ENCODE results near the gene SYCP2.

The SYCP2 gene

GRCh38 chr20:59939052-59939878 is 5.8 kb upstream of the SYCP2 start:
- TF ChIP-seq, protein P1, sequence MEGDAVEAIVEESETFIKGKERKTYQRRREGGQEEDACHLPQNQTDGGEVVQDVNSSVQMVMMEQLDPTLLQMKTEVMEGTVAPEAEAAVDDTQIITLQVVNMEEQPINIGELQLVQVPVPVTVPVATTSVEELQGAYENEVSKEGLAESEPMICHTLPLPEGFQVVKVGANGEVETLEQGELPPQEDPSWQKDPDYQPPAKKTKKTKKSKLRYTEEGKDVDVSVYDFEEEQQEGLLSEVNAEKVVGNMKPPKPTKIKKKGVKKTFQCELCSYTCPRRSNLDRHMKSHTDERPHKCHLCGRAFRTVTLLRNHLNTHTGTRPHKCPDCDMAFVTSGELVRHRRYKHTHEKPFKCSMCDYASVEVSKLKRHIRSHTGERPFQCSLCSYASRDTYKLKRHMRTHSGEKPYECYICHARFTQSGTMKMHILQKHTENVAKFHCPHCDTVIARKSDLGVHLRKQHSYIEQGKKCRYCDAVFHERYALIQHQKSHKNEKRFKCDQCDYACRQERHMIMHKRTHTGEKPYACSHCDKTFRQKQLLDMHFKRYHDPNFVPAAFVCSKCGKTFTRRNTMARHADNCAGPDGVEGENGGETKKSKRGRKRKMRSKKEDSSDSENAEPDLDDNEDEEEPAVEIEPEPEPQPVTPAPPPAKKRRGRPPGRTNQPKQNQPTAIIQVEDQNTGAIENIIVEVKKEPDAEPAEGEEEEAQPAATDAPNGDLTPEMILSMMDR (conservative IDR thresholded peaks at IDR 0.05; ENCODE audit: low read depth): no peak
- ChIA-PET CTCF (interaction anchor here (0.7 to 1.7 kb wide), 6 partner anchors 9 to 367 kb away, joined by 3 to 6 read pairs (median 4); no protein-coding TSS in a partner anchor), POLR2A (ENCODE audit: low non-redundant PET) (no interaction called here)
- peak; percentile 41 for DNase-seq (ENCODE audit: low spot score)
- peak overlapping the region; percentile 97 for H3K27ac ChIP-seq

- H3K27ac ChIP-seq: peak overlapping the region; percentile 97
- CTCF ChIA-PET: interaction anchor here (0.7 to 1.7 kb wide), 3 partner anchors 88 to 367 kb away, joined by 3 to 6 read pairs (median 4); no protein-coding TSS in a partner anchor
- no peak for DNase-seq (ENCODE audit: low spot score)
- POLR2A ChIA-PET (ENCODE audit: low non-redundant PET): no interaction called here
- TF ChIP-seq, protein P1 (conservative IDR thresholded peaks at IDR 0.05; ENCODE audit: low read depth): no peak
These were observed 5.2 kb upstream of the SYCP2 start for GRCh38 chr20:59938696-59939051.

- TF ChIP-seq, protein P1 (conservative IDR thresholded peaks at IDR 0.05; ENCODE audit: low read depth): no peak
- CTCF ChIA-PET: interaction anchor here (0.7 to 1.7 kb wide), 3 partner anchors 88 to 366 kb away, joined by 3 to 6 read pairs (median 4); no protein-coding TSS in a partner anchor
- POLR2A ChIA-PET (ENCODE audit: low non-redundant PET): no interaction called here
- DNase-seq (ENCODE audit: low spot score): peak; percentile 64
- H3K27ac ChIP-seq: peak overlapping the region; percentile 97
These were observed 4.8 kb upstream of the SYCP2 start for GRCh38 chr20:59938221-59938620.

DNA sequence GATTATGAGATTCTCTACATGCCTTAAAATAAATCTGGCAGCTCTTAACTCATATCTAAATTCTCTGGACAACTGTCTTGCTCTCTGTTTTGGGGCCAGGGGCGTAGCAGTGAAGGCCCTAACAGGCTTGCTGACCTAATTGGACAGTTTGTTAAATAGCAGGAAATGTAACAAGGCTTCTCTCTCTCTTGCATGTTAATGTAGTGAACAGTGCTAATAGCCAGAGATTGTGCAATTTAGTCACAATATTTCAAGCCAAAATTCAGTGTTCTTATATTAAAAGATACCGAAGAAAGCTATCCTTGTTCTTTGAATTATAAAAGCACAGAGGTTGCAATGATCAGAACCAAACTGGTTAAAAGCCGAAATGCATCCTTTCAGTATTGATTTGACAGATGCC is 3.7 kb upstream of the SYCP2 start:
- H3K27ac ChIP-seq: no peak overlapping the region
- CTCF ChIA-PET: interaction anchor here (0.6 to 1.7 kb wide), 3 partner anchors 35 to 113 kb away, joined by 3 to 4 read pairs (median 3); no protein-coding TSS in a partner anchor
- TF ChIP-seq, protein P1 (conservative IDR thresholded peaks at IDR 0.05; ENCODE audit: low read depth): no peak
- POLR2A ChIA-PET (ENCODE audit: low non-redundant PET): no interaction called here
- no peak for DNase-seq (ENCODE audit: low spot score)

GRCh38 chr20:59936409-59936808 is 3.0 kb upstream of the SYCP2 start:
- DNase-seq (ENCODE audit: low spot score): no peak
- POLR2A ChIA-PET (ENCODE audit: low non-redundant PET): no interaction called here
- TF ChIP-seq, protein P1 (conservative IDR thresholded peaks at IDR 0.05; ENCODE audit: low read depth): no peak
- CTCF ChIA-PET: interaction anchor here (0.6 to 0.8 kb wide), 2 partner anchors 36 to 62 kb away, joined by 3 read pairs; no protein-coding TSS in a partner anchor
- H3K27ac ChIP-seq: no peak overlapping the region

- ChIA-PET CTCF (interaction anchor here (0.6 to 2.2 kb wide), 5 partner anchors 12 to 1635 kb away, joined by 3 to 16 read pairs (median 4); no protein-coding TSS in a partner anchor), POLR2A (ENCODE audit: low non-redundant PET) (no interaction called here)
- H3K27ac ChIP-seq: no peak overlapping the region
- TF ChIP-seq, protein P1 (conservative IDR thresholded peaks at IDR 0.05; ENCODE audit: low read depth): no peak
- DNase-seq (ENCODE audit: low spot score): no peak
These were observed 2.2 kb upstream of the SYCP2 start for GRCh38 chr20:59935457-59936185.

Measured in RWPE1 (cell line).